ENCODE data around the gene INPPL1.

Gene INPPL1

DNA sequence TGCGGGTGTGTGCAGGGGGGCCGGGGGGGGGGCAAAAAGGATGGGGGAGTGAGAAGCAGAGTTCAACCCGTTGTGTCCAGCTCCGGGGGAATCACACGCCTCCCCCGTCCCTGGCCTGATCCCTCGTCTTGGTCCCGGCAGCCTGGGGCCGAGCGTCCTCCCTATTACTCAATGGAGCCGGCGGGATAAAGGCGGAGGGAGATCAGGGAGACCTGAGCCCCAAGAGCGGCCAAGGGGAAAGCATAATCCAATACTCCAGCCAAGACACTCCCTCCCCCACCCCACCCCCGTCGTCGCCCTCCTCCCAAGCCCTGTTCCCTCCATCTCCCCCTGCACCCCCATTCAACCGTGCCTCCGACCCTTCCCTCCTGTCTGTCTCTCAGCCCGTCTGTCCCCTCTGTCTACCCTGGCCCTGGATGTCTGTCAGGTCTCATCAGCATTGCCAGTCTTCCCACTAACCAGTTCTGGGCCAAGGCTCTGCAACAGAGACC, 16.8 kb downstream of the INPPL1 start:
- TF ChIP-seq, protein P1, sequence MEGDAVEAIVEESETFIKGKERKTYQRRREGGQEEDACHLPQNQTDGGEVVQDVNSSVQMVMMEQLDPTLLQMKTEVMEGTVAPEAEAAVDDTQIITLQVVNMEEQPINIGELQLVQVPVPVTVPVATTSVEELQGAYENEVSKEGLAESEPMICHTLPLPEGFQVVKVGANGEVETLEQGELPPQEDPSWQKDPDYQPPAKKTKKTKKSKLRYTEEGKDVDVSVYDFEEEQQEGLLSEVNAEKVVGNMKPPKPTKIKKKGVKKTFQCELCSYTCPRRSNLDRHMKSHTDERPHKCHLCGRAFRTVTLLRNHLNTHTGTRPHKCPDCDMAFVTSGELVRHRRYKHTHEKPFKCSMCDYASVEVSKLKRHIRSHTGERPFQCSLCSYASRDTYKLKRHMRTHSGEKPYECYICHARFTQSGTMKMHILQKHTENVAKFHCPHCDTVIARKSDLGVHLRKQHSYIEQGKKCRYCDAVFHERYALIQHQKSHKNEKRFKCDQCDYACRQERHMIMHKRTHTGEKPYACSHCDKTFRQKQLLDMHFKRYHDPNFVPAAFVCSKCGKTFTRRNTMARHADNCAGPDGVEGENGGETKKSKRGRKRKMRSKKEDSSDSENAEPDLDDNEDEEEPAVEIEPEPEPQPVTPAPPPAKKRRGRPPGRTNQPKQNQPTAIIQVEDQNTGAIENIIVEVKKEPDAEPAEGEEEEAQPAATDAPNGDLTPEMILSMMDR (IDR thresholded peaks at IDR 0.05), result no peak

DNA sequence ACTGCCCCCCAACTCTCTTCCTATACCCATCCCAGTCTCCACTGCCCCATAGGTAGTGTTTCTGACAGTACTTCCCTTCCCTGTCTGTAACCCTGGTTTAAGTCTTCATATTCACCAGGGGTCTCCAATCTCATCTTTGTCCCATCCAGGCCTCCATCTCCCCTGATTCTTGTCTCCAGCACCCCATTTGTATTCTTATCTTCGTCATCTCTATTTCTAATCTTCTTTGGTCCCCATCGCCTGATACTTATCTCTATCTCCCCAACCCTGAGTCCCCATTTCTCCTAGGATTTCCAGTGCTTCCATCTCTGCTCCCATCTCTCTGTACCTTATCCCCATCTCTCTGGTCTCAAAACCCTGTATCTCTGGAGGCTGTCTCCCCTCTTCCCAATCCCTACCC, 17.6 kb downstream of the INPPL1 start:
- TF ChIP-seq, protein P1 (IDR thresholded peaks at IDR 0.05), result no peak

DNA sequence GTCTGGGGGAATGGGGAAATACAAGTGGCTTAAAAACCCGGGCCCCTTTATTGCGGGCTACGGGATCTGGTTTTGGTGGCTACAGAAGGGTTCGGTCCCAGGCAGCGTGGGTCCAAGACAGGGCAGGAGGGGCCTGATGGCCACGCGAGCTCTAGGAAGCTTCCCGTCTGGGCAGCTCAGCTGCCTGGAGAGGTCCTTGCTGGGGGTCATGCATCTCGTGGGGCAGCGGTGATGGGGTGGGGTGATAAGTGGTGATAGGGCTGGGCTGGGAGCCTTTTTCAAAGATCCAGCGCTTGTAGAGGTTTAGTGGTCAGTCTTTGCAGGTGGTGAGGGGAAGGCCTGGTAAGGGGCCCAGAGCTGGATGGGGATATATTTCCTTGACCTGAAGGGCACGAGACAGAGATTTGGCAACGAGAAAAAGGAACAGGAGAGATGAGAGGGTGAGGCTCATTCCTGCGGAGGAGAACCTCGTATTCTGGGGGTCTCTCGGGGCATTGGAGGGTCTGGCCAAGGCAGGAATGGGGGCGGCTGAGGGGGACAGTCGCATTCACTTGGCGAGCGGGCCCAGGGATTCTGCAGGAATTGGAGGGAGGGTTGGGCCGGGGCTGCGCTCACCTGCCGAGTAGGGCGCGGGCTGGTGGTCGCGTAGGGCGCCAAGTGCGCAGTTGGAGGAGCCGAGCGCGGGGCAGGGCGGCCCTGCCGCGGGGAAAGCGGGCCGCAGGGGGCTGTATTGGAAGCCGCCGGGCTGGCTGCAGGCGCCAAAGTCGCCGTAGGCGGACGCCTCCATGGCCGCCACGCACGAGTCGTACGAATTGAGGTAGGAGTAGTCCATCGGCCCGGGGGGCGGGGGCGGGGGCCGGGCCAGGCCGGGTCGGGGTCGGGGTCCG, 18.8 kb downstream of the INPPL1 start:
- TF ChIP-seq, protein P1 (IDR thresholded peaks at IDR 0.05), result no peak

DNA sequence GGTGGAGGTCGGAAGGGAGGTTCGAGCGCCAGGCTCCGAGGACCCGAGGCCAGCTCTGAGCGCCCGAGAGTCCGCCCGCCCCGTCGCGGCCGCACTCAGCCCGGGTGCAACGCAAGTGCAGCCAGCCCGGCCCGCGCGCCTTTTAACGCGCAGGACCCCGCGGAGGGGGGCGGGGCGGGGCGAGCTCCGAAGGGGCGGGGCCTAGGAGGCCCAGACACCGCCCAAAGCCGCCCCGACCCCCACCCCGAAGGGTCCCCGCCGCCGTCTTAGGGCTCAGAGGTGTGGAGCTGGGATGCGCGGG, 19.4 kb downstream of the INPPL1 start, which contains the start of gene PHOX2A:
TSS of gene PHOX2A (minus strand) at position 117 of the 301 bp plus-strand sequence. CDS start 172 bp downstream, outside the sequence.
- TF ChIP-seq, protein P1 (IDR thresholded peaks at IDR 0.05), result no peak

DNA sequence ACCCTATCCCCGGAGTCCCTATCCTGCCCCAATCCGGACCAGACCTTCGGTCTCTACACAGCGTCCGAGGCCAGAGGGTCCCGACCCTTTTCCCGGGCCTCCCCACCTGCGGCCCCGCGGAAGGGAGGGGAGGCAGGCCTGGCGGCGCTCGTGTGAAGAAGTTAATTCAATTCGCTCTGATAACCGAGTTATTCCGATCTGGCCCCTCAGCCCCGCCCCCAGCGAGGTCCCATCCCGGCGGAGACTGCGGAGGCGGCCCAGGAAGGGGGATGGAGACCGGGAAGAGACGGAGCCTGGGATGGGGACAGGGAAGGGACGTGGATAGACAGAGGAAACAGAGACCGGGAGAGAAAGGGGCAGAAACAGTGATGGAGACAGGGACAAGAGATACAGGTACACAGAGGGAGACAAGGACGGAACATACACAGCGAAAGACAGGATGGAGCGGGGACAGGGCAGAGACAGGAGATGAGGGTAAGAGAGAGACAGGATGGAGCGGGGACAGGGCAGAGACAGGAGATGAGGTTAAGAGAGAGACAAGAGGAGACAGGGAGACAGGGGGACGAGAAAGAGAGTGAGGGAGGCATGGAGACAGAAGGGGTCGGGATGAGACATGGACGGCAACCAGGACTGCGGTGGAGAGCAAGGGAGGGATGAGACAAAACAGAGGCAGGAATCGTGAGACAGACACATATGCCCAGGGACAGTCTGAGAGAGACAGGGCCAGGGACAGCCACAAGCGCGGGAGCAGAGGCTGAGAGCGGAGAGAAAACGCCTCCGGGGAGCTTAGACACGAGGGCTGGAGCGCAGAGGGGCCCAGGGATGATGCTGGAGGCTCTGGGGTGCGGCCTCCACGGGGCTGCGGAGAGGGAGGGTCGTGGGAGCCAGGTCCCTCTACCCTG, 20.0 kb downstream of the INPPL1 start:
- TF ChIP-seq, protein P1 (IDR thresholded peaks at IDR 0.05), result no peak

- TF ChIP-seq, protein P1 (IDR thresholded peaks at IDR 0.05), result no peak
Measured at GRCh38 chr11:72245263-72245816, 20.8 kb downstream of the INPPL1 start.

DNA sequence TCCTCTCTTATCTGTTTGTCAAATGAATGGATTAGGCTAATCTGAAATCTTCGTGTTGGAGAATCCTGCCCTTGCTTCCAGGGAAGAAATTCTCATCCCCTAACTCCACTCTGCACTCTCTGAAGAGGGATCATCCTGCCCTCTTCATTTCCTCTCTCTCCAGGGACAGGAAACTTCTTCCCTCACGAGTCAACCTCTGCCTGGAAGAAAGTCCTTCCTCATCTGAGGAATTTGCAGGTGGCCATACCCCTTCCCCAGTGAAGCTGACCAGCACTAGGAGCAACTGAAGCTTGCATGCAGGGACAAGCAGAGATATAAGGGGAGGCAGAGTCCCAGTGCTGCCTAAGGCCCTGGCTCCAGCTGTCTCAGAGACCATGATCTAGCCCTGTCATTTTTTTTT, 23.0 kb downstream of the INPPL1 start:
- TF ChIP-seq, protein P1 (IDR thresholded peaks at IDR 0.05), result no peak
